Stomach (tissue), 9 donors: Measurements from ENCODE around the gene PSMB7. TPM values are rescaled to one million over a fixed set of nuclear protein-coding genes. Genes with fewer than 3 reads are reported as not detected.

Source experiments
- DNase-seq, 2 donors: peaks; one replicate each; pipeline versions ENCODE4 v3.0.0 to v3.0.0-alpha.2; 2013 to 2019
- H3K27ac ChIP-seq, 5 donors: fragments of 200-600 bp in 4 of 5; sonication (generic) in 4 of 5; one replicate each; pipeline ENCODE4 v1.5.1; 2013 to 2019; ENCODE audit warnings: mild to moderate bottlenecking in 1 of 5, moderate library complexity in 1 of 5
- H3K27me3 ChIP-seq, 3 donors: fragments of 200-600 bp; sonication (generic); one replicate each; pipeline ENCODE4 v1.5.1; 2017 to 2019; ENCODE audit warnings: mixed run types in 1 of 3
- H3K36me3 ChIP-seq, 4 donors: fragments of 200-600 bp; sonication (generic); 1 replicate in 3 of 4; 2 replicates in 1 of 4; pipeline ENCODE4 v1.5.1; 2016 to 2019
- H3K4me1 ChIP-seq, 4 donors: fragments of 200-600 bp; sonication (generic); one replicate each; pipeline ENCODE4 v1.5.1; 2016 to 2019
- H3K4me3 ChIP-seq, 4 donors: fragments of 200-600 bp; sonication (generic) in 3 of 4; one replicate each; pipeline ENCODE4 v1.5.1; 2016 to 2019; ENCODE audit warnings: mild to moderate bottlenecking in 1 of 4
- H3K9me3 ChIP-seq, 4 donors: fragments of 200-600 bp; sonication (generic); one replicate each; pipeline ENCODE4 v1.5.1; 2016 to 2019
- CTCF ChIP-seq, 7 experiments: fragments of 450-650 bp in 4 of 7; fragments of 200-600 bp in 3 of 7; sonication (generic) in 3 of 7; IDR thresholded peaks; one replicate each; pipeline ENCODE4 v1.5.1; 2016 to 2019; ENCODE audit warnings: antibody characterized with exemption in 7 of 7, control low read depth in 2 of 7, mild to moderate bottlenecking in 1 of 7
- EP300 ChIP-seq: sonication (generic); formaldehyde crosslinking; IDR thresholded peaks from one replicate; pipeline ENCODE4 v1.6.1; 2017; ENCODE audit warnings: antibody characterized with exemption
- POLR2A ChIP-seq, 4 donors: fragments of 450-650 bp; IDR thresholded peaks; one replicate each; pipeline ENCODE4 v1.6.1; 2016; ENCODE audit warnings: antibody characterized with exemption in 4 of 4, control low read depth in 2 of 4, mild to moderate bottlenecking in 1 of 4, moderate library complexity in 1 of 4
- POLR2AphosphoS5 ChIP-seq, 3 donors: sonication (generic); formaldehyde crosslinking; IDR thresholded peaks; one replicate each; pipeline ENCODE4 v1.6.1; 2016; ENCODE audit warnings: antibody characterized with exemption in 3 of 3
- WGBS, 5 donors: extraction: QIAGEN DNeasy Blood & Tissue Kit in 3 of 5; methylation state at CpG; one replicate each; pipeline versions ENCODE4 v1.1.5 to v1.1.7; 2013 to 2018; 5-methylcytosine and 5-hydroxymethylcytosine counted together
- intact Hi-C: fragments of 100-400 bp; cut with DNase I; formaldehyde crosslinking; loops from one replicate; pipeline ENCODE4 v1.15.1; 2023; ENCODE audit warnings: low total_unique reads
- polyA plus RNA-seq, 3 donors: library from polyadenylated mRNA; stranded (reverse); fragments of 200-250 nt; gene quantifications; one replicate each; pipeline ENCODE4 v1.2.3, GENCODE V29; 2013
- total RNA-seq, 5 donors: library from RNA; depleted of rRNA; stranded (reverse); fragments of >200 nt; gene quantifications; one replicate each; pipeline versions ENCODE4 v1.1.0 to v1.2.3, GENCODE V29; 2014 to 2016
- donor health status: healthy with polysubstance abuse.
- donor health status: Bipolar disorder and iron deficiency.
- donor health status: healthy.

The PSMB7 gene
- total and polyA plus RNA-seq, 8 donors, result 4.9 to 213 (median 118) TPM

GRCh38 chr9:124327491-124327890 lies 87.8 kb downstream of the PSMB7 start:
- Histone ChIP-seq H3K27ac (no peak overlapping the region), H3K4me3 (no peak overlapping the region), H3K36me3 (peaks cover 31 to 100% (median 99%) of the 10 kb centered on the region in 4 donors), H3K9me3 (no peaks in the 10 kb centered on the region), H3K4me1 (no peaks in the 10 kb centered on the region), H3K27me3 (no peaks in the 10 kb centered on the region)
- intact Hi-C loops, result loop anchor here (10.0 kb wide), 1 partner anchor 203 kb away; no protein-coding TSS in a partner anchor
- no peak for TF ChIP-seq CTCF (IDR thresholded peaks at IDR 0.05)
- no peak for TF ChIP-seq POLR2AphosphoS5 (IDR thresholded peaks at IDR 0.05)
- TF ChIP-seq EP300, result no peak
- no peak for TF ChIP-seq POLR2A (IDR thresholded peaks at IDR 0.05)
- no peak for DNase-seq
- WGBS, 5 donors, result 74 to 85% (median 82%) methylated on average over 9 of the region's 9 CpGs

GRCh38 chr9:124326378-124326777 lies 88.9 kb downstream of the PSMB7 start:
- no peaks in the 10 kb centered on the region for H3K27me3 ChIP-seq
- intact Hi-C loops, result loop anchor here (10.0 kb wide), 1 partner anchor 202 kb away; no protein-coding TSS in a partner anchor
- peaks cover 39 to 100% (median 99%) of the 10 kb centered on the region in 4 donors for H3K36me3 ChIP-seq
- H3K9me3 ChIP-seq, result no peaks in the 10 kb centered on the region
- H3K4me1 ChIP-seq, result no peaks in the 10 kb centered on the region
- H3K27ac ChIP-seq, result no peak overlapping the region
- no peak for DNase-seq
- TF ChIP-seq POLR2A (IDR thresholded peaks at IDR 0.05), result no peak
- TF ChIP-seq POLR2AphosphoS5 (IDR thresholded peaks at IDR 0.05), result no peak
- no peak for TF ChIP-seq CTCF (IDR thresholded peaks at IDR 0.05)
- no peak for TF ChIP-seq EP300
- 89 to 93% (median 90%) methylated on average over 21 of the region's 21 CpGs for WGBS, 5 donors
- H3K4me3 ChIP-seq, result no peak overlapping the region

- Histone ChIP-seq H3K4me3 (no peak overlapping the region), H3K4me1 (no peaks in the 10 kb centered on the region), H3K36me3 (peaks cover 39 to 100% (median 100%) of the 10 kb centered on the region in 4 donors), H3K9me3 (no peaks in the 10 kb centered on the region), H3K27ac (no peak overlapping the region), H3K27me3 (no peaks in the 10 kb centered on the region)
- intact Hi-C loops, result loop anchor here (10.0 kb wide), 1 partner anchor 201 kb away; no protein-coding TSS in a partner anchor
- whole genome bisulfite sequencing, 5 donors, result 81 to 89% (median 86%) methylated on average over 5 to 6 of the region's 6 CpGs
- no peak for DNase-seq
- TF ChIP-seq CTCF (IDR thresholded peaks at IDR 0.05) (no peak), POLR2AphosphoS5 (IDR thresholded peaks at IDR 0.05) (no peak), EP300 (no peak), POLR2A (IDR thresholded peaks at IDR 0.05) (no peak)
Measured at GRCh38 chr9:124325816-124326215, 89.4 kb downstream of the PSMB7 start.

GRCh38 chr9:124323904-124324303 lies 91.3 kb downstream of the PSMB7 start:
- peaks cover 28 to 85% (median 82%) of the 10 kb centered on the region in 4 donors for H3K36me3 ChIP-seq
- H3K27me3 ChIP-seq, result no peaks in the 10 kb centered on the region

More at GRCh38 chr9:124323904-124324303, 91.3 kb downstream of the PSMB7 start:
- Histone ChIP-seq H3K4me3 (no peak overlapping the region), H3K9me3 (no peaks in the 10 kb centered on the region), H3K4me1 (peaks cover 0 to 10% (median 0%) of the 10 kb centered on the region in 4 donors), H3K27ac (no peak overlapping the region)
- TF ChIP-seq POLR2AphosphoS5 (IDR thresholded peaks at IDR 0.05) (no peak), POLR2A (IDR thresholded peaks at IDR 0.05) (no peak), EP300 (no peak), CTCF (IDR thresholded peaks at IDR 0.05) (no peak)
- intact Hi-C loops, result loop anchor here (10.0 kb wide), 1 partner anchor 199 kb away; no protein-coding TSS in a partner anchor
- 87 to 95% (median 89%) methylated on average over 4 to 10 of the region's 10 CpGs for WGBS, 5 donors
- no peak for DNase-seq
